Embryonic facial prominence (tissue), 1 donor: ENCODE measurements around the gene CDH22.

Experiments used
- DNase-seq: peaks from one replicate; pipeline ENCODE4 v3.0.0-alpha.2; 2016; ENCODE audit errors: extremely low spot score

Gene CDH22

GRCh38 chr20:46324379-46324778 lies 16.1 kb upstream of the CDH22 start:
- DNase-seq, result no peak

GRCh38 chr20:46323557-46323956 lies 15.3 kb upstream of the CDH22 start:
- DNase-seq, result no peak

GRCh38 chr20:46322641-46323040 lies 14.3 kb upstream of the CDH22 start:
- no peak for DNase-seq

GRCh38 chr20:46317685-46318177 lies 9.4 kb upstream of the CDH22 start:
- DNase-seq, result no peak

- no peak for DNase-seq
Observed at GRCh38 chr20:46316984-46317684, 8.8 kb upstream of the CDH22 start.

GRCh38 chr20:46315311-46315710 lies 7.0 kb upstream of the CDH22 start:
- DNase-seq, result no peak

- DNase-seq, result no peak
Observed at GRCh38 chr20:46312945-46313861, 4.9 kb upstream of the CDH22 start.

- no peak for DNase-seq
Observed at GRCh38 chr20:46312075-46312944, 4.0 kb upstream of the CDH22 start.

GRCh38 chr20:46311719-46312074 lies 3.4 kb upstream of the CDH22 start:
- DNase-seq, result no peak

GRCh38 chr20:46311039-46311650 lies 2.8 kb upstream of the CDH22 start:
- DNase-seq, result no peak

GRCh38 chr20:46309945-46310344 lies 1.6 kb upstream of the CDH22 start:
- no peak for DNase-seq

GRCh38 chr20:46307999-46308257 lies 370 bp downstream of the CDH22 start:
- no peak for DNase-seq

- DNase-seq, result no peak
Observed at GRCh38 chr20:46307139-46307998, 929 bp downstream of the CDH22 start.

GRCh38 chr20:46306743-46307138 lies 1.6 kb downstream of the CDH22 start:
- DNase-seq, result no peak

- DNase-seq, result no peak
Observed at GRCh38 chr20:46305973-46306360, 2.3 kb downstream of the CDH22 start.

- no peak for DNase-seq
Observed at GRCh38 chr20:46305331-46305972, 2.8 kb downstream of the CDH22 start.

- no peak for DNase-seq
Observed at GRCh38 chr20:46304852-46305251, 3.4 kb downstream of the CDH22 start.

- no peak for DNase-seq
Observed at GRCh38 chr20:46304361-46304760, 3.9 kb downstream of the CDH22 start.

- DNase-seq, result no peak
Observed at GRCh38 chr20:46303176-46303956, 4.9 kb downstream of the CDH22 start.

- DNase-seq, result no peak
Observed at GRCh38 chr20:46302106-46302505, 6.2 kb downstream of the CDH22 start.
